Hematopoietic multipotent progenitor cell treated with erythropoietin and hydrocortisone succinate and interleukin-3 and kit ligand, for 8 days (in vitro differentiated cells): Measurements from ENCODE around the gene STOM.
A peak's percentile ranks its signal among the peaks of the same experiment; 100 is the strongest.
"Not testable (repeated sequence)": the region's sequence is repeated elsewhere in the genome, so short reads cannot be mapped to it uniquely, and the experiment has no call there.

ENCODE experiments used
- DNase-seq: peaks from one replicate; pipeline ENCODE4 v3.0.0-alpha.2; 2015

STOM gene

GRCh38 chr9:121369595-121370265 is at the start of gene STOM:
STOM (minus strand) TSS chr9:121370250; CDS start chr9:121370187, 63 bp downstream.
- peak; percentile 98 for DNase-seq

GRCh38 chr9:121411993-121412392 is 41.9 kb upstream of the STOM start:
- DNase-seq = no peak

- no peak for DNase-seq
Measured at GRCh38 chr9:121405899-121406298, 35.8 kb upstream of the STOM start.

GRCh38 chr9:121404906-121405305 is 34.9 kb upstream of the STOM start:
- no peak for DNase-seq

GRCh38 chr9:121399883-121400607 is 30.0 kb upstream of the STOM start:
- peak; percentile 86 for DNase-seq

GRCh38 chr9:121399126-121399882 is 29.3 kb upstream of the STOM start:
- DNase-seq = no peak

- no peak for DNase-seq
Measured at GRCh38 chr9:121398374-121398773, 28.3 kb upstream of the STOM start.

- not testable (repeated sequence) for DNase-seq
Measured at GRCh38 chr9:121397277-121397676, 27.2 kb upstream of the STOM start.

- DNase-seq = no peak
Measured at GRCh38 chr9:121395558-121395957, 25.5 kb upstream of the STOM start.

- peak; percentile 38 for DNase-seq
Measured at GRCh38 chr9:121394292-121394691, 24.2 kb upstream of the STOM start.

GRCh38 chr9:121393318-121393717 is 23.3 kb upstream of the STOM start:
- DNase-seq = peak; percentile 68

- no peak for DNase-seq
Measured at GRCh38 chr9:121390372-121390771, 20.3 kb upstream of the STOM start.

GRCh38 chr9:121388140-121388905 is 18.3 kb upstream of the STOM start:
- no peak for DNase-seq

GRCh38 chr9:121386442-121387175 is 16.6 kb upstream of the STOM start:
- DNase-seq = no peak

- DNase-seq = no peak
Measured at GRCh38 chr9:121383715-121384114, 13.7 kb upstream of the STOM start.

GRCh38 chr9:121380846-121381245 is 10.8 kb upstream of the STOM start:
- no peak for DNase-seq

- peak; percentile 55 for DNase-seq
Measured at GRCh38 chr9:121376214-121376830, 6.3 kb upstream of the STOM start.

GRCh38 chr9:121373011-121373729 is 3.1 kb upstream of the STOM start:
- peak; percentile 65 for DNase-seq

- no peak for DNase-seq
Measured at GRCh38 chr9:121372239-121373010, 2.4 kb upstream of the STOM start.

- DNase-seq = peak; percentile 73
Measured at GRCh38 chr9:121371495-121372061, 1.5 kb upstream of the STOM start.
